HEK293 (cell line): ENCODE results near the gene PLEKHS1.

ENCODE experiments used
- CTCF ChIA-PET: fragments of 350-600 bp; formaldehyde crosslinking; extraction: SDS; loops from one replicate; lab custom pipeline; 2021; ENCODE audit warnings: antibody characterized with exemption; lab: Yijun Ruan, JAX
- POLR2A ChIA-PET: fragments of 300-600 bp; formaldehyde crosslinking; extraction: SDS; loops from one replicate; lab custom pipeline; 2020; ENCODE audit warnings: antibody characterized with exemption, inconsistent platforms; lab: Yijun Ruan, JAX
- H3K27ac ChIP-seq: fragments of 200-500 bp; sonication (Bioruptor generic); 2 replicates; pipeline ENCODE4 v1.5.1; 2014; ENCODE audit warnings: low read depth, low read length, control low read depth, inconsistent platforms; ENCODE audit errors: extremely low read depth
- H3K36me3 ChIP-seq, 2 experiments: fragments of 200-500 bp in 1 of 2; sonication (Bioruptor generic) in 1 of 2; 1 replicate in 1 of 2; 2 replicates in 1 of 2; pipeline ENCODE4 v1.5.1; 2014 to 2017; ENCODE audit warnings: inconsistent platforms in 2 of 2, low read length in 2 of 2; ENCODE audit not compliant: control insufficient read depth in 2 of 2, insufficient read depth in 1 of 2
- H3K4me1 ChIP-seq: fragments of 200-500 bp; sonication (Bioruptor generic); 2 replicates; pipeline ENCODE4 v1.5.1; 2014; ENCODE audit warnings: mild to moderate bottlenecking, low read length, inconsistent platforms; ENCODE audit not compliant: control insufficient read depth, insufficient read depth
- H3K4me3 ChIP-seq: 2 replicates; pipeline ENCODE4 v1.5.1; 2011; ENCODE audit warnings: low read depth, mild to moderate bottlenecking, control low read depth, low read length, moderate library complexity
- H3K9me3 ChIP-seq: fragments of 200-500 bp; sonication (Bioruptor generic); 2 replicates; pipeline ENCODE4 v1.5.1; 2014; ENCODE audit warnings: low read depth, low read length, inconsistent platforms; ENCODE audit not compliant: control insufficient read depth, insufficient read depth
- ATF2 ChIP-seq: fragments of 450-650 bp; formaldehyde crosslinking; IDR thresholded peaks from 2 replicates; pipeline ENCODE4 v1.5.1; 2016; ENCODE audit warnings: missing biosample characterization, missing genetic modification characterization, low read depth
- BCL11B ChIP-seq: fragments of 450-650 bp; formaldehyde crosslinking; IDR thresholded peaks from 2 replicates; pipeline ENCODE4 v1.5.1; 2016; ENCODE audit warnings: low read depth, missing biosample characterization, missing genetic modification characterization
- EGR2 ChIP-seq: fragments of 450-650 bp; formaldehyde crosslinking; IDR thresholded peaks from 2 replicates; pipeline ENCODE4 v1.5.1; 2016; ENCODE audit warnings: low read depth, missing biosample characterization, missing genetic modification characterization
- GLI4 ChIP-seq: fragments of 450-650 bp; formaldehyde crosslinking; IDR thresholded peaks from 2 replicates; pipeline ENCODE4 v1.5.1; 2016; ENCODE audit warnings: missing biosample characterization, missing genetic modification characterization
- KLF17 ChIP-seq: fragments of 450-650 bp; formaldehyde crosslinking; IDR thresholded peaks from 2 replicates; pipeline ENCODE4 v1.5.1; 2016; ENCODE audit warnings: missing biosample characterization, missing genetic modification characterization
- MZF1 ChIP-seq: fragments of 450-650 bp; formaldehyde crosslinking; IDR thresholded peaks from 2 replicates; pipeline ENCODE4 v1.5.1; 2017; ENCODE audit warnings: missing biosample characterization, missing genetic modification characterization, borderline replicate concordance
- PATZ1 ChIP-seq: fragments of 450-650 bp; formaldehyde crosslinking; IDR thresholded peaks from 2 replicates; pipeline ENCODE4 v1.5.1; 2016; ENCODE audit warnings: missing biosample characterization, missing genetic modification characterization
- RBAK ChIP-seq: fragments of 450-650 bp; formaldehyde crosslinking; IDR thresholded peaks from 2 replicates; pipeline ENCODE4 v1.5.1; 2016; ENCODE audit warnings: missing biosample characterization, missing genetic modification characterization
- SETDB1 ChIP-seq: IDR thresholded peaks from one replicate; pipeline ENCODE4 v1.6.1; 2017; ENCODE audit warnings: mild to moderate bottlenecking, low read length, moderate library complexity, mixed read lengths; ENCODE audit not compliant: insufficient read length
- TRIM28 ChIP-seq: IDR thresholded peaks from 2 replicates; pipeline ENCODE4 v1.6.1; 2011; ENCODE audit warnings: low read length, control low read depth, borderline replicate concordance
- ZBTB21 ChIP-seq: fragments of 450-650 bp; formaldehyde crosslinking; IDR thresholded peaks from 2 replicates; pipeline ENCODE4 v1.5.1; 2017; ENCODE audit warnings: missing biosample characterization, missing genetic modification characterization
- ZEB2 ChIP-seq: fragments of 450-650 bp; formaldehyde crosslinking; IDR thresholded peaks from 2 replicates; pipeline ENCODE4 v1.5.1; 2016; ENCODE audit warnings: missing biosample characterization, missing genetic modification characterization
- ZFHX2 ChIP-seq: fragments of 450-650 bp; formaldehyde crosslinking; conservative IDR thresholded peaks from 2 replicates; pipeline ENCODE4 v1.5.1; 2016; ENCODE audit warnings: missing biosample characterization, missing genetic modification characterization
- ZNF302 ChIP-seq: fragments of 450-650 bp; formaldehyde crosslinking; IDR thresholded peaks from 2 replicates; pipeline ENCODE4 v1.5.1; 2016; ENCODE audit warnings: missing biosample characterization, missing genetic modification characterization, low read depth
- ZNF37A ChIP-seq: fragments of 450-650 bp; IDR thresholded peaks from 2 replicates; pipeline ENCODE4 v1.5.1; 2018; ENCODE audit warnings: missing biosample characterization, missing genetic modification characterization
- ZNF514 ChIP-seq: fragments of 450-650 bp; formaldehyde crosslinking; IDR thresholded peaks from 2 replicates; pipeline ENCODE4 v1.5.1; 2016; ENCODE audit warnings: missing biosample characterization, missing genetic modification characterization
- ZNF558 ChIP-seq: fragments of 450-650 bp; formaldehyde crosslinking; IDR thresholded peaks from 2 replicates; pipeline ENCODE4 v1.5.1; 2016; ENCODE audit warnings: missing biosample characterization, missing genetic modification characterization
- ZNF626 ChIP-seq: fragments of 450-650 bp; sonication (Bioruptor Pico); formaldehyde crosslinking; IDR thresholded peaks from 2 replicates; pipeline ENCODE4 v1.5.1; 2018; ENCODE audit warnings: missing biosample characterization, missing genetic modification characterization, inconsistent platforms
- ZNF629 ChIP-seq: fragments of 450-650 bp; formaldehyde crosslinking; IDR thresholded peaks from 2 replicates; pipeline ENCODE4 v1.5.1; 2017; ENCODE audit warnings: missing biosample characterization, missing genetic modification characterization
- ZNF658 ChIP-seq: fragments of 450-650 bp; formaldehyde crosslinking; IDR thresholded peaks from 2 replicates; pipeline ENCODE4; 2016; ENCODE audit warnings: missing biosample characterization, missing genetic modification characterization
- ZNF670 ChIP-seq: fragments of 450-650 bp; formaldehyde crosslinking; IDR thresholded peaks from 2 replicates; pipeline ENCODE4 v1.5.1; 2016; ENCODE audit warnings: missing biosample characterization, missing genetic modification characterization, low read depth
- ZNF704 ChIP-seq: fragments of 450-650 bp; formaldehyde crosslinking; IDR thresholded peaks from 2 replicates; pipeline ENCODE4 v1.5.1; 2016; ENCODE audit warnings: missing biosample characterization, missing genetic modification characterization
- ZSCAN30 ChIP-seq: fragments of 450-650 bp; IDR thresholded peaks from 2 replicates; pipeline ENCODE4 v1.5.1; 2018; ENCODE audit warnings: missing biosample characterization, mild to moderate bottlenecking, missing genetic modification characterization, moderate library complexity
- TF ChIP-seq, protein P1 (sequence below): fragments of 450-650 bp; formaldehyde crosslinking; conservative IDR thresholded peaks from 2 replicates; pipeline ENCODE4 v1.5.1; 2016; ENCODE audit warnings: low read depth, missing biosample characterization, missing genetic modification characterization
- TF ChIP-seq, protein P2 (sequence below): fragments of 450-650 bp; formaldehyde crosslinking; IDR thresholded peaks from 2 replicates; pipeline ENCODE4; 2016; ENCODE audit warnings: missing biosample characterization, missing genetic modification characterization

PLEKHS1 gene

DNA sequence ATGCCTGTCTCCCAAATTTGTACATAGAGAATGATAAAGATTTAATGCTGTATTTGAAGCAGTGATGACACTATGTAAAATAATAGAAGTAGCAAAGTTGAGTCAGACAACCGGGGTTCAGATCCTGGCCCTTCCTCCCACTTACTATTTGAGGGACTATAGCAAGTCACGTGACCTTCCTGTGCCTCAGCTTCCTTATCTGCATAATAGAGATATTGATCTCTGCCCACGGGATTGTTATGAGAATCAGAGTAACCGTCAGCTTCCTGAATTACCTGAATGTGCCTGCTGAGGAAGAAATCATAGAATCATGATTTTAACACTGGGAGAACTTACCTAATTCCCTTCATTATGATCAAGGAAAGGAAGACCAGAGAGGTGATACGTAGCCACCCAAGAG is 44.9 kb upstream of the PLEKHS1 start (continued):
- TF ChIP-seq, protein P1, sequence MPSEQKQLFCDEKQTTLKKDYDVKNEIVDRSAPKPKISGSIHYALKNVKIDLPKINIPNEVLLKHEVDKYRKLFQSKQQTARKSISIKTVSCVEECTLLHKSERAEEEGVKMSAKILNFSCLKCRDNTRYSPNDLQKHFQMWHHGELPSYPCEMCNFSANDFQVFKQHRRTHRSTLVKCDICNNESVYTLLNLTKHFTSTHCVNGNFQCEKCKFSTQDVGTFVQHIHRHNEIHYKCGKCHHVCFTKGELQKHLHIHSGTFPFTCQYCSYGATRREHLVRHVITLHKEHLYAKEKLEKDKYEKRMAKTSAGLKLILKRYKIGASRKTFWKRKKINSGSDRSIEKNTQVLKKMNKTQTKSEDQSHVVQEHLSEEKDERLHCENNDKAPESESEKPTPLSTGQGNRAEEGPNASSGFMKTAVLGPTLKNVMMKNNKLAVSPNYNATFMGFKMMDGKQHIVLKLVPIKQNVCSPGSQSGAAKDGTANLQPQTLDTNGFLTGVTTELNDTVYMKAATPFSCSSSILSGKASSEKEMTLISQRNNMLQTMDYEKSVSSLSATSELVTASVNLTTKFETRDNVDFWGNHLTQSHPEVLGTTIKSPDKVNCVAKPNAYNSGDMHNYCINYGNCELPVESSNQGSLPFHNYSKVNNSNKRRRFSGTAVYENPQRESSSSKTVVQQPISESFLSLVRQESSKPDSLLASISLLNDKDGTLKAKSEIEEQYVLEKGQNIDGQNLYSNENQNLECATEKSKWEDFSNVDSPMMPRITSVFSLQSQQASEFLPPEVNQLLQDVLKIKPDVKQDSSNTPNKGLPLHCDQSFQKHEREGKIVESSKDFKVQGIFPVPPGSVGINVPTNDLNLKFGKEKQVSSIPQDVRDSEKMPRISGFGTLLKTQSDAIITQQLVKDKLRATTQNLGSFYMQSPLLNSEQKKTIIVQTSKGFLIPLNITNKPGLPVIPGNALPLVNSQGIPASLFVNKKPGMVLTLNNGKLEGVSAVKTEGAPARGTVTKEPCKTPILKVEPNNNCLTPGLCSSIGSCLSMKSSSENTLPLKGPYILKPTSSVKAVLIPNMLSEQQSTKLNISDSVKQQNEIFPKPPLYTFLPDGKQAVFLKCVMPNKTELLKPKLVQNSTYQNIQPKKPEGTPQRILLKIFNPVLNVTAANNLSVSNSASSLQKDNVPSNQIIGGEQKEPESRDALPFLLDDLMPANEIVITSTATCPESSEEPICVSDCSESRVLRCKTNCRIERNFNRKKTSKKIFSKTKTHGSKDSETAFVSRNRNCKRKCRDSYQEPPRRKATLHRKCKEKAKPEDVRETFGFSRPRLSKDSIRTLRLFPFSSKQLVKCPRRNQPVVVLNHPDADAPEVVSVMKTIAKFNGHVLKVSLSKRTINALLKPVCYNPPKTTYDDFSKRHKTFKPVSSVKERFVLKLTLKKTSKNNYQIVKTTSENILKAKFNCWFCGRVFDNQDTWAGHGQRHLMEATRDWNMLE (tag by site-specific recombination): no peak
- TF ChIP-seq ATF2 (tag by site-specific recombination): no peak
- TF ChIP-seq ZNF629 (tag by site-specific recombination): no peak
- TF ChIP-seq BCL11B (tag by site-specific recombination): no peak
- TF ChIP-seq MZF1 (tag by site-specific recombination): no peak

- Histone ChIP-seq H3K4me1 (peaks cover 14% of the 10 kb centered on the region), H3K4me3 (no peak overlapping the region), H3K9me3 (no peaks in the 10 kb centered on the region), H3K36me3 (no peaks in the 10 kb centered on the region), H3K27ac (no peak overlapping the region)
- ChIA-PET CTCF (interaction anchor here (0.7 to 1.4 kb wide), 2 partner anchors 9 to 594 kb away, joined by 3 to 6 read pairs; no protein-coding TSS in a partner anchor), POLR2A (interaction anchor here (0.7 kb wide), 1 partner anchor 30 kb away, joined by 3 read pairs; no protein-coding TSS in a partner anchor)
- TF ChIP-seq ZBTB21 (tag by site-specific recombination) (no peak), ZNF558 (tag by site-specific recombination) (no peak), ZNF37A (tag by site-specific recombination) (no peak), ZSCAN30 (no peak), SETDB1 (no peak), EGR2 (tag by site-specific recombination) (no peak), RBAK (tag by site-specific recombination) (no peak), ZEB2 (tag by site-specific recombination) (no peak), ZNF658 (no peak), GLI4 (no peak), ZNF704 (no peak), ZNF302 (tag by site-specific recombination) (no peak), PATZ1 (tag by site-specific recombination) (no peak), ZNF670 (tag by site-specific recombination) (no peak), KLF17 (tag by site-specific recombination) (no peak), ZNF514 (tag by site-specific recombination) (no peak), TRIM28 (no peak), ZFHX2 (tag by site-specific recombination) (no peak), ZNF626 (no peak)
- TF ChIP-seq, protein P2, sequence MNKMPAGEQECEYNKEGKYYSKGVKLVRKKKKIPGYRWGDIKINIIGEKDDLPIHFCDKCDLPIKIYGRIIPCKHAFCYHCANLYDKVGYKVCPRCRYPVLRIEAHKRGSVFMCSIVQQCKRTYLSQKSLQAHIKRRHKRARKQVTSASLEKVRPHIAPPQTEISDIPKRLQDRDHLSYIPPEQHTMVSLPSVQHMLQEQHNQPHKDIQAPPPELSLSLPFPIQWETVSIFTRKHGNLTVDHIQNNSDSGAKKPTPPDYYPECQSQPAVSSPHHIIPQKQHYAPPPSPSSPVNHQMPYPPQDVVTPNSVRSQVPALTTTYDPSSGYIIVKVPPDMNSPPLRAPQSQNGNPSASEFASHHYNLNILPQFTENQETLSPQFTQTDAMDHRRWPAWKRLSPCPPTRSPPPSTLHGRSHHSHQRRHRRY (tag by site-specific recombination): no peak
Measured at GRCh38 chr10:113708640-113709039, 42.8 kb upstream of the PLEKHS1 start.
